ENCODE data around the gene SGMS1. TPM values are rescaled to one million over a fixed set of nuclear protein-coding genes. Genes with fewer than 3 reads are reported as not detected.

Gene SGMS1
- total RNA-seq, 1 experiment from 2014 or later, result 20.4 TPM

DNA sequence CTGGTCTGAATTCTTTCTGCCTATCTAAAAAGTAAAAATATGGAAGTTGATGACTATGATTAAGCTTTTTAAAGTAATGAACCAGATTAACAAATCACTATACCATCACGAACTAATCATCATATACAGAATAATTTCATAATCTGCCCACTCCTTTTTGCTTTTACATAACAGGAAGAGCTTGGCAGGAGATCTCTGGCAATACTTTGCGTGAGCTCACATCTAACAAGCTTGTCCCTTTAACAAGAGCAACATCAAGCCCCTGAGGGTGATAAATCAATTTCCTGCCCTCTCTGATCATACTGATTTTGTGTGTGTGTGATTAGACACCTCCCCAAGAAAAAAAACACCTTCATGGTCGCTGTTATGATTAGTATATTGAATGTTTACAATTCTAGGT is 228.9 kb downstream of the SGMS1 start:
- Histone ChIP-seq H2BK120ac (ENCODE audit: low read depth, low read length, poor library complexity, severe bottlenecking) (no peak overlapping the region), H4K20me1 (ENCODE audit: control insufficient read depth, insufficient read depth, insufficient read length) (no peaks in the 10 kb centered on the region), H3K23me2 (ENCODE audit: insufficient read length, low read depth, low read length, poor library complexity, severe bottlenecking) (no peaks in the 10 kb centered on the region), H2BK12ac (ENCODE audit: insufficient read length, low read depth, low read length) (no peak overlapping the region), H3K27me3 (ENCODE audit: insufficient read depth, low read length) (no peaks in the 10 kb centered on the region), H2BK20ac (ENCODE audit: low read depth, low read length, poor library complexity, severe bottlenecking) (no peak overlapping the region), H4K5ac (ENCODE audit: insufficient read length, low read depth, low read length) (no peak overlapping the region), H3K79me2 (ENCODE audit: insufficient read depth, low read length) (no peaks in the 10 kb centered on the region; the same call in 1 of the 2 replicates), H3K18ac (ENCODE audit: insufficient read length, low read depth, low read length) (no peak overlapping the region), H3K4me2 (ENCODE audit: insufficient read depth, insufficient read length, low read length) (no peak overlapping the region), H3K23ac (ENCODE audit: insufficient read length, low read depth, low read length) (no peak overlapping the region), H2BK15ac (ENCODE audit: low read depth, low read length) (no peak overlapping the region), H2AFZ (ENCODE audit: low read length) (no peak overlapping the region), H3K4ac (ENCODE audit: low read depth, low read length) (no peak overlapping the region), H3K27ac (ENCODE audit: insufficient read length, low read depth, low read length) (no peak overlapping the region), H3K79me1 (ENCODE audit: insufficient read depth, low read depth, low read length, poor library complexity, severe bottlenecking) (no peaks in the 10 kb centered on the region), H4K8ac (replicated peaks; ENCODE audit: insufficient read length, low read depth, low read length) (no peak overlapping the region), H3K14ac (ENCODE audit: insufficient read depth, low read length) (no peak overlapping the region), H3K9me3 (ENCODE audit: control insufficient read depth, low read depth, low read length) (no peaks in the 10 kb centered on the region), H3K56ac (ENCODE audit: insufficient read length, low read depth, low read length) (no peak overlapping the region), H3K9ac (ENCODE audit: extremely low read depth, insufficient read length, low read length) (no peak overlapping the region), H2AK5ac (ENCODE audit: insufficient read length, low read length) (no peak overlapping the region), H2BK5ac (ENCODE audit: insufficient read length, low read length) (no peak overlapping the region), H3K4me1 (ENCODE audit: insufficient read depth, low read length) (no peaks in the 10 kb centered on the region; the same call in 1 of the 2 replicates), H3T11ph (ENCODE audit: low read length) (no peak overlapping the region), H4K91ac (ENCODE audit: insufficient read length, low read depth, low read length) (no peak overlapping the region)
- TF ChIP-seq, protein P1, sequence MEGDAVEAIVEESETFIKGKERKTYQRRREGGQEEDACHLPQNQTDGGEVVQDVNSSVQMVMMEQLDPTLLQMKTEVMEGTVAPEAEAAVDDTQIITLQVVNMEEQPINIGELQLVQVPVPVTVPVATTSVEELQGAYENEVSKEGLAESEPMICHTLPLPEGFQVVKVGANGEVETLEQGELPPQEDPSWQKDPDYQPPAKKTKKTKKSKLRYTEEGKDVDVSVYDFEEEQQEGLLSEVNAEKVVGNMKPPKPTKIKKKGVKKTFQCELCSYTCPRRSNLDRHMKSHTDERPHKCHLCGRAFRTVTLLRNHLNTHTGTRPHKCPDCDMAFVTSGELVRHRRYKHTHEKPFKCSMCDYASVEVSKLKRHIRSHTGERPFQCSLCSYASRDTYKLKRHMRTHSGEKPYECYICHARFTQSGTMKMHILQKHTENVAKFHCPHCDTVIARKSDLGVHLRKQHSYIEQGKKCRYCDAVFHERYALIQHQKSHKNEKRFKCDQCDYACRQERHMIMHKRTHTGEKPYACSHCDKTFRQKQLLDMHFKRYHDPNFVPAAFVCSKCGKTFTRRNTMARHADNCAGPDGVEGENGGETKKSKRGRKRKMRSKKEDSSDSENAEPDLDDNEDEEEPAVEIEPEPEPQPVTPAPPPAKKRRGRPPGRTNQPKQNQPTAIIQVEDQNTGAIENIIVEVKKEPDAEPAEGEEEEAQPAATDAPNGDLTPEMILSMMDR (conservative IDR thresholded peaks at IDR 0.05), result no peak
- H3K36me3 Mint-ChIP-seq (ENCODE audit: insufficient read depth in 1 of 3, low read depth in 3 of 3), result no peaks in the 10 kb centered on the region
- no peak for DNase-seq
- WGBS (ENCODE audit: extremely low coverage, insufficient read length, low lambda C conversion rate), result no CpG with 5 or more reads among the region's 3 CpGs
- no peaks in the 10 kb centered on the region for H3K9me3 Mint-ChIP-seq
- no peak overlapping the region for H3K4me3 Mint-ChIP-seq
- H3K27ac Mint-ChIP-seq, result no peak overlapping the region
- H3K27me3 Mint-ChIP-seq (ENCODE audit: low read depth), result no peaks in the 10 kb centered on the region
- peaks cover 16 to 20% of the 10 kb centered on the region in 2 experiments for H3K4me1 Mint-ChIP-seq
